Endothelial cell of umbilical vein (primary cell): ENCODE measurements around the gene EIF4E3. TPM values are rescaled to one million over a fixed set of nuclear protein-coding genes. Genes with fewer than 3 reads are reported as not detected.

ENCODE experiments used
- BruUV-seq: library from RNA; stranded (reverse); fragments of 400-500 nt; replicated peaks from 2 replicates; lab custom pipeline; 2021; lab: Mats Ljungman, UMichigan
- CTCF ChIA-PET: fragments of 300-600, 350-600 bp; sonication (Branson Sonifier 250); formaldehyde crosslinking; loops from one replicate; lab custom pipeline; 2021; ENCODE audit warnings: antibody characterized with exemption, inconsistent platforms; lab: Charles Lee
- POLR2A ChIA-PET: fragments of 300-600, 350-600 bp; sonication (Branson Sonifier 250); formaldehyde crosslinking; loops from one replicate; lab custom pipeline; 2021; ENCODE audit warnings: antibody characterized with exemption, inconsistent platforms; lab: Charles Lee
- DNase-seq: peaks from one replicate; pipeline ENCODE4 v3.0.0-alpha.2; 2011; ENCODE audit warnings: low read depth, low spot score
- FAIRE-seq: peaks from 2 replicates; lab custom pipeline; 2011; peaks lifted over from hg19 to GRCh38; lab: Jason Lieb, UNC
- H2AFZ ChIP-seq: 2 replicates; pipeline ENCODE4 v1.6.0; 2012; ENCODE audit warnings: low read depth, low read length, control low read depth, inconsistent platforms
- H3K27ac ChIP-seq: 2 replicates; pipeline ENCODE4 v1.5.1; 2011; ENCODE audit warnings: low read depth, mild to moderate bottlenecking, control low read depth, low read length, moderate library complexity; ENCODE audit not compliant: insufficient read depth
- H3K27me3 ChIP-seq, 2 experiments: 2 replicates each; pipeline versions ENCODE4 v1.6.0 to v1.6.1; 2011; ENCODE audit warnings: low read length in 2 of 2, mixed read lengths in 1 of 2; ENCODE audit not compliant: control insufficient read depth in 2 of 2, insufficient read depth in 2 of 2
- H3K36me3 ChIP-seq, 2 experiments: 2 replicates in 1 of 2; 3 replicates in 1 of 2; pipeline ENCODE4 v1.5.1; 2011; ENCODE audit warnings: low read length in 2 of 2, mild to moderate bottlenecking in 1 of 2, moderate library complexity in 1 of 2; ENCODE audit not compliant: control insufficient read depth in 2 of 2, insufficient read depth in 2 of 2; ENCODE audit errors: extremely low read depth in 1 of 2
- H3K4me1 ChIP-seq: 3 replicates; pipeline ENCODE4 v1.5.1; 2011; ENCODE audit warnings: mild to moderate bottlenecking, low read length; ENCODE audit not compliant: control insufficient read depth, insufficient read depth; ENCODE audit errors: extremely low read depth
- H3K4me2 ChIP-seq: 2 replicates; pipeline ENCODE4 v1.6.1; 2011; ENCODE audit warnings: low read length, control low read depth, mixed read lengths; ENCODE audit not compliant: insufficient read depth
- H3K4me3 ChIP-seq, 3 experiments: fragments of 200-600 bp in 1 of 3; sonication (generic), shearing (Covaris generic) in 1 of 3; replicated peaks in 1 of 3; 2 replicates each; pipeline ENCODE4 v1.5.1; 2011 to 2016; ENCODE audit warnings: control low read depth in 3 of 3, low read length in 3 of 3, mild to moderate bottlenecking in 2 of 3, inconsistent platforms in 1 of 3, low read depth in 1 of 3, moderate library complexity in 1 of 3; ENCODE audit not compliant: insufficient read depth in 1 of 3
- H3K79me2 ChIP-seq: 2 replicates; pipeline ENCODE4 v1.6.0; 2012; ENCODE audit warnings: low read length, inconsistent platforms; ENCODE audit not compliant: control insufficient read depth, insufficient read depth
- H3K9ac ChIP-seq: replicated peaks from 2 replicates; pipeline ENCODE3; 2011; ENCODE audit warnings: low read length, control low read depth; ENCODE audit not compliant: insufficient read depth; ENCODE audit errors: extremely low read depth
- H3K9me1 ChIP-seq: replicated peaks from 3 replicates; pipeline ENCODE4 v1.6.0; 2011; ENCODE audit warnings: mild to moderate bottlenecking, low read length; ENCODE audit not compliant: control insufficient read depth, insufficient read depth; ENCODE audit errors: extremely low read depth
- H3K9me3 ChIP-seq: replicated peaks from 2 replicates; pipeline ENCODE4 v1.5.1; 2012; ENCODE audit warnings: low read length, inconsistent platforms; ENCODE audit not compliant: control insufficient read depth, insufficient read depth
- H4K20me1 ChIP-seq: replicated peaks from 2 replicates; pipeline ENCODE3; 2011; ENCODE audit warnings: mild to moderate bottlenecking, low read length; ENCODE audit not compliant: control insufficient read depth, insufficient read depth; ENCODE audit errors: extremely low read depth
- CTCF ChIP-seq, 2 donors: IDR thresholded peaks; 1 replicate in 1 of 2; 2 replicates in 1 of 2; pipeline ENCODE4 v1.5.1; 2011; ENCODE audit warnings: low read length in 2 of 2, mild to moderate bottlenecking in 2 of 2, moderate library complexity in 2 of 2, control low read depth in 1 of 2, inconsistent platforms in 1 of 2, low read depth in 1 of 2; ENCODE audit not compliant: insufficient read depth in 1 of 2; ENCODE audit errors: extremely low read depth in 1 of 2
- FOS ChIP-seq: IDR thresholded peaks from 2 replicates; pipeline ENCODE4 v1.6.1; 2011; ENCODE audit warnings: mild to moderate bottlenecking, low read length, moderate library complexity, borderline replicate concordance; ENCODE audit not compliant: insufficient read depth
- GATA2 ChIP-seq: IDR thresholded peaks from 2 replicates; pipeline ENCODE4 v1.7.0; 2011; ENCODE audit warnings: low read depth, mild to moderate bottlenecking, moderate library complexity, mixed read lengths, low read length; ENCODE audit not compliant: insufficient read length, insufficient read depth
- JUN ChIP-seq: IDR thresholded peaks from 2 replicates; pipeline ENCODE4 v1.6.1; 2011; ENCODE audit warnings: borderline replicate concordance, low read depth; ENCODE audit not compliant: insufficient read length, insufficient read depth
- MAX ChIP-seq: IDR thresholded peaks from 2 replicates; pipeline ENCODE4 v1.6.1; 2011; ENCODE audit not compliant: insufficient read depth, insufficient read length
- MYC ChIP-seq: IDR thresholded peaks from one replicate; pipeline ENCODE4 v1.6.1; 2011; ENCODE audit warnings: mild to moderate bottlenecking, low read depth, low read length
- POLR2AphosphoS5 ChIP-seq: IDR thresholded peaks from 2 replicates; pipeline ENCODE4 v1.6.1; 2012; ENCODE audit warnings: low read depth, mild to moderate bottlenecking, control low read depth, low read length, moderate library complexity; ENCODE audit not compliant: insufficient read depth
- dilution Hi-C: fragments of 300-500 bp; cut with MboI; formaldehyde crosslinking; loops from one replicate; pipeline ENCODE4 v1.15.0; 2019; ENCODE audit warnings: low sequenced_read_pairs; ENCODE audit not compliant: extremely low pct_ligation_motif_present
- intact Hi-C: fragments of 100-400 bp; cut with micrococcal nuclease; formaldehyde crosslinking; loops from one replicate; pipeline ENCODE4 v1.10.0; 2022
- polyA plus RNA-seq, 4 experiments: library from polyadenylated mRNA; depleted of rRNA in 3 of 4; stranded (reverse) in 3 of 4; unstranded in 1 of 4; fragments of >200 nt; gene quantifications; 2 replicates each; pipeline versions ENCODE4 v1.2.1 to v1.2.3, GENCODE V29; 2011 to 2012; ENCODE audit warnings: missing spikeins in 1 of 4
- total RNA-seq: library from RNA; stranded (reverse); gene quantifications from 2 replicates; pipeline ENCODE4 v1.2.3, GENCODE V29; 2021

Gene EIF4E3
- total and polyA plus RNA-seq, 2 donors (not counting 3 experiments of a cell fraction or from before 2014, with no cell fraction given) = 1.3 to 4.9 TPM

- Histone ChIP-seq H3K9ac (no peak overlapping the region), H4K20me1 (no peaks in the 10 kb centered on the region), H3K36me3 (no peaks in the 10 kb centered on the region), H3K79me2 (no peaks in the 10 kb centered on the region), H3K4me3 (no peak overlapping the region), H3K4me2 (no peak overlapping the region), H3K9me1 (no peaks in the 10 kb centered on the region), H3K4me1 (no peaks in the 10 kb centered on the region), H3K27ac (no peak overlapping the region), H2AFZ (no peak overlapping the region), H3K9me3 (no peaks in the 10 kb centered on the region), H3K27me3 (no peaks in the 10 kb centered on the region)
- dilution Hi-C loops (no loop called here), intact Hi-C loops (no loop called here)
- FAIRE-seq (no peak), DNase-seq (no peak)
- TF ChIP-seq MAX (no peak), CTCF (IDR thresholded peaks at IDR 0.05; ENCODE audit: extremely low read depth in 1 of 2, insufficient read depth in 1 of 2, low read depth in 1 of 2, low read length in 2 of 2) (no peak), MYC (no peak), JUN (no peak), GATA2 (no peak), POLR2AphosphoS5 (no peak), FOS (no peak)
- ChIA-PET CTCF (interaction anchor here (0.7 to 0.8 kb wide), 4 partner anchors 9 to 1566 kb away, joined by 3 to 4 read pairs (median 3); no protein-coding TSS in a partner anchor), POLR2A (no interaction called here)
- BruUV-seq = no TSS peak
Measured at GRCh38 chr3:71673486-71673885, 51.7 kb downstream of the EIF4E3 start.
